HG03571 (cell line): ENCODE measurements around the gene GAS1.

Experiments
- ATAC-seq: cut with Tn5 transposase; IDR thresholded peaks from one replicate; pipeline ENCODE4 v1.9.1; 2021; ENCODE audit not compliant: unreplicated experiment

Gene GAS1

GRCh38 chr9:86947146-86948073 lies at the start of gene GAS1:
GAS1 (minus strand) TSS chr9:86947506; CDS start chr9:86946779, 727 bp downstream.
- ATAC-seq = peak; percentile 50

GRCh38 chr9:86994231-86994630 lies 46.9 kb upstream of the GAS1 start:
- no peak for ATAC-seq

- ATAC-seq = no peak
These were observed 46.5 kb upstream of the GAS1 start for GRCh38 chr9:86993830-86994229.

- ATAC-seq = no peak
These were observed 43.8 kb upstream of the GAS1 start for GRCh38 chr9:86991077-86991476.

- no peak for ATAC-seq
These were observed 43.0 kb upstream of the GAS1 start for GRCh38 chr9:86990290-86990689.

- no peak for ATAC-seq
These were observed 40.6 kb upstream of the GAS1 start for GRCh38 chr9:86987900-86988299.

- no peak for ATAC-seq
These were observed 37.9 kb upstream of the GAS1 start for GRCh38 chr9:86985132-86985647.

- ATAC-seq = no peak
These were observed 36.4 kb upstream of the GAS1 start for GRCh38 chr9:86983620-86984259.

GRCh38 chr9:86983249-86983619 lies 35.9 kb upstream of the GAS1 start:
- ATAC-seq = no peak

- ATAC-seq = no peak
These were observed 33.5 kb upstream of the GAS1 start for GRCh38 chr9:86980802-86981201.

- ATAC-seq = no peak
These were observed 32.4 kb upstream of the GAS1 start for GRCh38 chr9:86979657-86980056.

GRCh38 chr9:86978922-86979474 lies 31.7 kb upstream of the GAS1 start:
- no peak for ATAC-seq

- ATAC-seq = no peak
These were observed 31.1 kb upstream of the GAS1 start for GRCh38 chr9:86978413-86978812.

GRCh38 chr9:86977205-86977835 lies 30.0 kb upstream of the GAS1 start:
- no peak for ATAC-seq

GRCh38 chr9:86975606-86976005 lies 28.3 kb upstream of the GAS1 start:
- ATAC-seq = no peak

- no peak for ATAC-seq
These were observed 27.7 kb upstream of the GAS1 start for GRCh38 chr9:86975036-86975435.

GRCh38 chr9:86974421-86974820 lies 27.1 kb upstream of the GAS1 start:
- no peak for ATAC-seq

- ATAC-seq = no peak
These were observed 24.4 kb upstream of the GAS1 start for GRCh38 chr9:86971742-86972141.

- no peak for ATAC-seq
These were observed 21.1 kb upstream of the GAS1 start for GRCh38 chr9:86968258-86968920.

- no peak for ATAC-seq
These were observed 19.7 kb upstream of the GAS1 start for GRCh38 chr9:86966852-86967511.
